Measurements from ENCODE around the gene NCKAP5. TPM values are rescaled to one million over a fixed set of nuclear protein-coding genes. Genes with fewer than 3 reads are reported as not detected.
A peak's percentile ranks its signal among the peaks of the same experiment; 100 is the strongest.

The NCKAP5 gene
- total RNA-seq, 1 experiment from 2014 or later, result 0.47 TPM

- no peak for DNase-seq (ENCODE audit: low read depth)
Measured at GRCh38 chr2:133400411-133400810, 167.9 kb downstream of the NCKAP5 start.

GRCh38 chr2:133393895-133394294 lies 174.4 kb downstream of the NCKAP5 start:
- DNase-seq (ENCODE audit: low read depth), result no peak

DNA sequence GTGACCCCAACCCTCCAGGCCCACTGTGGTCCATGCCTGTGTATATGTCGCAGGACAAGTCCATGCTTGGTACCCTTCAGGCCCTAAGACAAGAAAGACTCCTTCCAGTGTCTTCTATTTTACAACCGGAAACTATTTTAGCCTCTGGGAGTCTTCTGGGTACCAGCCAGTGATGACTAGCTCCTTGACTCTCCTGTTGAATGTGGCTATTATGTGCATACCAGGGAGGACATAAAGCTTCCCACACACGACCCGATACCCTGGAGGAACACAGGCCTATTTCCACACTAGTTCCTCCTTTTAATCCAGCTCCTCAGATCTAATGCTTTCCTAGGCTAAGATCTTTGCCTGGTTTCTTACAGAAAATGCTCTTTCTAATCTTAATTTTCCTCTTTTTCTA lies 178.1 kb downstream of the NCKAP5 start:
- DNase-seq (ENCODE audit: low read depth), result peak; percentile 18

DNA sequence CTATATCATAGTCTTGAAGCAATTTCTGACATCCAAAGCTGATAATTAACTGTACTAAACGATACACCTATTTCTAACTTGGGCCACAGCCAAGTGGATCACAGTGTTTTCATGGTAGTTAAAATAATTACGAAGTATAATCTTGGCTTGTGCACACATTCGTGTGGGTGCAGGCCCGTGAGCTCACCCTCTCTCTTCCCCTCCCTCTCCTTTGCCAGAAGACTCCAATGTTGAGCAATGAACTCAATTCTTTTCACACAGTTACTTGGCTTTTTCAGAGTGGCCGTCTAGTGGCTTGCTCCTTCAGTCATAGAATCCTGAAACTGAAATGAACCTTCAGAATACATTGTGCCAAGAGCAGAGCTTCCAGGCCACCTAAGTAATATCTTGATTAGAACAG lies 178.7 kb downstream of the NCKAP5 start:
- DNase-seq (ENCODE audit: low read depth), result no peak

DNA sequence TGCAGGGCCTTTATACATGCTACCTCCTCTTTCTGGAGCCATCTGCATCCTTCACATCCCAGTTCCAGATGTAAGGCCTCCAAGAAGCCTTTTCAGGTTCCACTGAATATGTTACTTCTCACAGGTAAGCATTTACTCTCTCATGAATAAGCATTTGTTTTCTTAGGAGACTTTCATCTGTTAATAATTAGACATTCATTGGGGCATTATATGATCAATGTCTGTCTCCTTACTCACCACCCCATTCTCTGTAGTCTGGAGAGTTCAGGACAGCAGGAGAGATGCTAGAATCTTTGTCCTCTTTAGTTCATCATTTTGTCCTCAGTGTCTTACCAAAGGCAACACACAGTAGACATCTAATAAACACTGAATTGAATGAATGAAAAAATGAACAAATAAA lies 185.7 kb downstream of the NCKAP5 start:
- DNase-seq (ENCODE audit: low read depth), result no peak

- DNase-seq (ENCODE audit: low read depth), result no peak
Measured at GRCh38 chr2:133380991-133381390, 187.3 kb downstream of the NCKAP5 start.

DNA sequence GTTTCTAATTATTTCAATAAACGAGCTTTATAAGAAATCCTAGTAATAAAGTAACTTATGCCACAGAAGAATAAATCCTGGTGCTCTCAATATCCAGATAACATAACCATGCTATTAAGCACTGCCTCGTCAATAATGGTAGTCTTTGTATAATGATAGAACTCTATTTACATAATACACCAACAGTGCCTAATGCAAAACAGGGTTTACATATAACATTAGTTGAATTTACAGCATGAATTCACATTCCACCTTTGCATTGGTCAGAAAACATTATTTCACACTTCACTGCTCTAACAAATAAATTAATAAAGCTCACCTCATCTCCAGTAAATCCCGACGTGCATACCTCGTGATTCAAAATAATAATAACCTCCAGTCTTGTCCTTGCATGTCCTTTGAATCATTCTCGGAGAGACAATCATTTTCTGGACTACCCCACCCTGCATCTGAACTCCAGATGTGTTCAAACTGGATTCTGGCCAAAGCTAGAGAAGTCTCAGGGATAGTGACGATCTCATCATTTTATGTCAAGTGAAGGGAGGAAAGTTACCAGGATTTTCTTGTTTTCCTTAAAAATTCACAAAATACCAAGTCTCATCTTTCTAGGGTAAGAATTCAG lies 189.2 kb downstream of the NCKAP5 start:
- no peak for DNase-seq (ENCODE audit: low read depth)

DNA sequence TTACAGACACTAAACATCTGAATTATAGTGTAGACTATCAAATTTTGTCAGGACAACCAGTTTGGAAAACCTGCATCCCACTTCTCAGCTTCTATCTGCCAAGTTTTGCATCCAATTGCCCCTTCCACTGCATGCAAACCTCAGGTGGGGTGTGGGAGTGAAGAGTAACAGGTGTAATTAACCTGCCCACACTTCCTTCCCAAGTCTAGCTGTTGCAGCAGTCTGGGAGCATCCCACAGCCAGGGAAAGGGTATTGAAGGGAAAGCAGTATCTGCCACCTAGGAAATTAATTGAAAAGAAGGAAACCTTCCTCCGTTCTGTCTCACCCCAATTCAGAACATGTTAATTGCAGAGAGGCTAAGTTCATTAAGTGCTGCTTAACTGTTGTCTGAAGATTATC lies 189.9 kb downstream of the NCKAP5 start:
- no peak for DNase-seq (ENCODE audit: low read depth)

GRCh38 chr2:133377599-133377998 lies 190.7 kb downstream of the NCKAP5 start:
- DNase-seq (ENCODE audit: low read depth), result no peak

- DNase-seq (ENCODE audit: low read depth), result no peak
Measured at GRCh38 chr2:133377021-133377481, 191.2 kb downstream of the NCKAP5 start.

GRCh38 chr2:133374781-133375180 lies 193.5 kb downstream of the NCKAP5 start:
- no peak for DNase-seq (ENCODE audit: low read depth)

DNA sequence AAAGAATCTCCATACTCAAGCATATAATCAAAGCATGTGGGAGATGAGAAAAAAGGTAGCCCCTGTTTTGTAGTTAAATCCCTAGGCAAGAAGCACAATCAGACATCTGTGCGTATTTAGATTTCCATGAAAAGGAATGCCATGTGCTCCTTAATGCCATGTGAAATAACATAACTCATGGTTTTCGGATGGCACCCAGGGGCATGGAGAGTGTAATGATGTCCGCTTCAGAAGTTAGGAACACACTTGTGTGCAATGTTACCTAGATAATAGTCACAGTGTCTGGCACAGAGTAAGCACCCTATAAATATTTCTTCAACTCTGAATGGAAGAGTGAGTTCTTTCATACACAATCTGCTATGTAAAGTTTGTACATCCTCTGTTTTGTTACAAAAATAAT lies 197.0 kb downstream of the NCKAP5 start:
- no peak for DNase-seq (ENCODE audit: low read depth)

DNA sequence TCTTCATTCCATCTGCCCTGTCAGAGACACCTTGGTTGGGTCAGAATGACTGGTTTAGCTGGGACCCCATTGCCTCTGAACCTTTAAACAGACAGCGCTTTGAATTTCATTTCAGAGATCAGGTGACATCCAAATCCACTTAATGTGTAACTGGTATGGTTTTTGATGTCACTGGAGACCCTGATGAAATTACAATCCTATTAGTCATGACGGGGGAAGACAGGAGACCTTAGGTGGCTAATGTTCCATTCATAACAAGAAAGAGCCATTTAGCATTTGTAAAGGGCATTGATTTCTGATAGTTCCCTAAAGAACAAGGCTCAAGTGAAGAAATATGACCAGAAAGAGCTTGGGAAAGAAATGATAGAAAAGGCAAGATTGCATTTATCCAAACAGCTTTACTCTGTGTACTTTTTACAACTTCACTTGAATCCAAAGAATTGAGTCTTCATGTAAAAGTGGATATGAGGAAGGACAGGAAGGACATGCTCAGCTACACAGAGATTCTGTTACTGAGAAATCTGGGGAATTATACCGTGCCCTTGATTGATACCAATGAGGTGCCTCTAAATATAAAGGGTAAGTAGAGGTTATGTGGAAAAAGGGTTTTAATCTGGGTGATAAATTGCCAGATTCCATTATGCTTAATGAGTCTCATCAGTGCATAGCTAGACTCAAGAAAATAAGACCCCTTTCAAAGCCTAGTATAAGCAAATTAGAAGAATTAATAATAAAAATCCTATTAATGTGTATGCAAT lies 198.2 kb downstream of the NCKAP5 start:
- no peak for DNase-seq (ENCODE audit: low read depth)

DNA sequence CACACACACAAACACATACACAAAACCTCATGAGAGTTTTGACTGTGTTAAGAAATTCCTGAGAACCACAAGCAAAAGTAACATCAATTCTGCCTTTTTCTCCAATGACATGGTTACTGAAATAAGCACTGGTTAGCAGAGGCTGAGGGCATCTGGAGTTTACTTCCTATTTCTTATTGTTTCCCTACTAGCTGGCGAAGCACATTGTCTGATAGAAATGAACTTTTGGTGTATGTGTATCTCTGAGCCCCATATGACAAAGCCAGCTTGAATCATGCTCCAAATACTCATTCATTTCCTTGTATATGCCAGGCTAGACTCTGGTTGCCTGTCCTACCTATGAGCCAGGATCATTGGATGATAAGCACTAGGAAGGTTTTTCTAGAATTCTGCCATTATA lies 203.1 kb downstream of the NCKAP5 start:
- DNase-seq (ENCODE audit: low read depth), result no peak

DNA sequence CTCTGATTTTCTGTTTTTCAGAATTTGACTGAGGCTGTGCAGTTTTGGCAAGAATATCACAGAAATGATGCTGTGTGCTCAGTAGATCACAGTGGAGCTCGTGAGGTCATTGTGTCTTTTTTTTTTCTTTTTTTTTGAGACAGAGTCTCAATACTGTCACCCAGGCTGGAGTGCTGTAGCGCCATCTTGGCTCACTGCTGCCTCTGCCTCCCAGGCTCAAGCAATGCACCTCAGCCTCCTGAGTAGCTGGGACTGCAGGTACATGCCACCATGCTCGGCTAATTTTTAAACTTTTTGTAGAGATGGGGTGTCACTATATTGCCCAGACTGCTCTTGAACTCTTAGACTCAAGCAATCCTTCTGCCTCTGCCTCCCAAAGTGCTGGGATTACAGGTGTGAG lies 203.6 kb downstream of the NCKAP5 start:
- no peak for DNase-seq (ENCODE audit: low read depth)

DNA sequence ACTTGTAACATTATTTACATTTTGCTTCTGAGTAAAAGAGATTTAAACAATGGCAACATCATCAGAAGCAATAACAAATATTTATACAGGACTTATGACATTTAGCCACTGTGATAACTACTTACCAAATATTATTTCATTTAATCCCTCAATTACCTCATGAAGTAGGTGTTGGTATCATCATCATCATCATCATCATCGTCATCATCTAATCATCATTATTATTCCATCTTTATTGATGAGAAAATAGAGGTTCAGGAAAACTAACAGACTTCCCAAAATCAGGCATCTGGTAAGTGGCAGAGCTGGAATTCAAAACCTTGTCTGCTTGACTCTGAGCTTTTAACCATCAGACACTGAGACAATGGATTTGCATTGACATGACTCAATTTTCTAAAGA lies 204.4 kb downstream of the NCKAP5 start:
- DNase-seq (ENCODE audit: low read depth), result no peak

DNA sequence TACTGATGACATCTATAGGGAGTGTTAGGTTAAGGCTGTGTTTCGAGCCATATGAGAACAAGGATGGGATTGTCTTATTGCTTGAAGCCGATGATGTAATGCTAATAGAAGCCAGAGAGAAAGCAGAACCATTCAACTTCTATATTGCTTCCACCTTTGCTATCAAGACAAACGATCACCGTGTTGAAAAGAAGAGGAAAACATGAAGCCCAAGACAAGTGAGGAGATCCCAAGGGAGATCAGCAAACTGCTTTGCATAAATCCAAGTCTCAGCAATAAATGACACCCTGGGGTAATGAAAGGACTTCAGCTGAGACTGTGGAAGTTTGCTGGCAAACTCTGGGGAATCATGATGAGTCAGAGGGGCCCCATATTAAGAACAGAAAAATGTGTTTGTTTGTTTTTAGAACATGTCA lies 206.2 kb downstream of the NCKAP5 start:
- peak; percentile 61 for DNase-seq (ENCODE audit: low read depth)

GRCh38 chr2:133360882-133361281 lies 207.4 kb downstream of the NCKAP5 start:
- DNase-seq (ENCODE audit: low read depth), result no peak

DNA sequence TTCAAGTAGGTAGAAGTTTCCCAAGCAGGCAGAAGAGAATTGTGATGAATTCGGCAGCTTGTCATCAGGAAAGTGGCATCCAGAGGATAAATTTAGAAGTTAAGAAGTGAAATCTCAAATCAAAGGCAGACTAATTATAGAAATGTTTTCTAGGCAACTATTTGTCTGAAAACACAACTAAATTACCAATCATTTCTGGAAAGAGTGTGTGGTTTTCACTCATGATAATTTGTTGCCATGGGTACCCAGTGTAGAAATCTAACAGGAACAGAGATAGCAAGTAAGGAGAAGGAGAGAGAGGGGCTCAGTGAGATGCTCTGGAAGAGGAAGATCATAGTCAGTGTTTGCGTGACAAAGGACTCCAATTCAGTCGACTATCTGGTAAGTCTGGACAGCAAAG lies 208.1 kb downstream of the NCKAP5 start:
- DNase-seq (ENCODE audit: low read depth), result no peak

DNA sequence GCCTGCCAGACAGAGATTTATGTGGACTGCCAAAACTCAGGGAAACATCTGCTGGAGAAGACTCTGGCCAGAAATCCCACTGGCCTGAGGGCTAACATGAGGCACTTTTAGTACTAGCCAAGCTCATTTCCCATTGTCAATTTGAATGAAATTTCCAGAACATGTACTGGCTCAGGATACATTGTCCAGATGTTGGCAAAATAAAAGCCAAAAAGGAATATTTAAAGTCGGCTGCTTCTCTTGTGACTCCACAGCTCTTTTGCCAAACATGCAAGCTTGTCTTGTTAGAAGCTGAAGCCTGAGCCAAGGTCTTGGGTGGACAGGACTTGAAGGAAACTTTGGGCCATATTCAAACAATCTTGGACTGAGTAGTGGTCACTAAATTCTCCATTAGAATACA lies 215.5 kb downstream of the NCKAP5 start:
- no peak for DNase-seq (ENCODE audit: low read depth)

GRCh38 chr2:133346654-133347053 lies 221.6 kb downstream of the NCKAP5 start:
- DNase-seq (ENCODE audit: low read depth), result peak; percentile 13

DNA sequence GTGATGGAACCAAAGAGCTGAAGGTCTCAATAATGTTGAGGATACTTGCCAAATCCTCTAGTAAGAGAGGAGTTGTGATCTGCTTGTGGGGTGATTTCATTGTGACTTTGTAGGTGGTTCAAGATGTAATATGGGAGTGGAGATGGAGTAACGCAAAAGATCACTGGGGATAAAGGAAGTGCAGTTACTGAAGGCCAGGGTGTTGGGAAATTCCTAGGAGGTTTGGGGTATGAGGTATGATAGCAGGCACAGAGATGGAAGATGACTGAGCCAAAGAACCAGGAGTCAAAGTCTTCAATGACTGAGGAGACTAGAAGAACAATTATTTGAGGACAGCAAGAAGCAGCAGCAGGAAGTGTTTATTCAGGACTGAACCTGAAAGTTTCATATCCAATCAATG lies 222.6 kb downstream of the NCKAP5 start:
- DNase-seq (ENCODE audit: low read depth), result no peak

- no peak for DNase-seq (ENCODE audit: low read depth)
Measured at GRCh38 chr2:133344849-133345248, 223.4 kb downstream of the NCKAP5 start.

All from HT1080 (cell line).